ENCODE measurements around the gene DDX55. TPM values are rescaled to one million over a fixed set of nuclear protein-coding genes. Genes with fewer than 3 reads are reported as not detected.
"Not testable (repeated sequence)": the region's sequence is repeated elsewhere in the genome, so short reads cannot be mapped to it uniquely, and the experiment has no call there.

The DDX55 gene
- total and polyA plus RNA-seq, 12 donors: 9.8 to 34.7 (median 18.3) TPM

GRCh38 chr12:123602651-123603195, 824 bp downstream of the DDX55 start:
- peaks cover 0 to 49% of the 10 kb centered on the region in 2 donors for H3K36me3 ChIP-seq (replicated peaks in 1 of 2)
- DNase-seq: no peak
- H3K9me3 ChIP-seq (replicated peaks in 1 of 3): no peaks in the 10 kb centered on the region
- intact Hi-C loops (cut with DNase I): no loop called here
- H3K4me3 ChIP-seq: peak overlapping the region; percentile 85 to 97 (median 92)
- no peaks in the 10 kb centered on the region for H3K27me3 ChIP-seq
- 9 to 13% (median 12%) methylated on average over 7 of the region's 7 CpGs for WGBS, 4 donors
- H3K27ac ChIP-seq: peak overlapping the region in 4 of 5 donors; percentile 68 to 96 (median 82)
- H3K4me1 ChIP-seq (replicated peaks in 1 of 2): peaks cover 6 to 15% of the 10 kb centered on the region in 2 donors
- TF ChIP-seq, protein P1, sequence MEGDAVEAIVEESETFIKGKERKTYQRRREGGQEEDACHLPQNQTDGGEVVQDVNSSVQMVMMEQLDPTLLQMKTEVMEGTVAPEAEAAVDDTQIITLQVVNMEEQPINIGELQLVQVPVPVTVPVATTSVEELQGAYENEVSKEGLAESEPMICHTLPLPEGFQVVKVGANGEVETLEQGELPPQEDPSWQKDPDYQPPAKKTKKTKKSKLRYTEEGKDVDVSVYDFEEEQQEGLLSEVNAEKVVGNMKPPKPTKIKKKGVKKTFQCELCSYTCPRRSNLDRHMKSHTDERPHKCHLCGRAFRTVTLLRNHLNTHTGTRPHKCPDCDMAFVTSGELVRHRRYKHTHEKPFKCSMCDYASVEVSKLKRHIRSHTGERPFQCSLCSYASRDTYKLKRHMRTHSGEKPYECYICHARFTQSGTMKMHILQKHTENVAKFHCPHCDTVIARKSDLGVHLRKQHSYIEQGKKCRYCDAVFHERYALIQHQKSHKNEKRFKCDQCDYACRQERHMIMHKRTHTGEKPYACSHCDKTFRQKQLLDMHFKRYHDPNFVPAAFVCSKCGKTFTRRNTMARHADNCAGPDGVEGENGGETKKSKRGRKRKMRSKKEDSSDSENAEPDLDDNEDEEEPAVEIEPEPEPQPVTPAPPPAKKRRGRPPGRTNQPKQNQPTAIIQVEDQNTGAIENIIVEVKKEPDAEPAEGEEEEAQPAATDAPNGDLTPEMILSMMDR (IDR thresholded peaks at IDR 0.05): no peak
- no peak for TF ChIP-seq POLR2A (IDR thresholded peaks at IDR 0.05)

GRCh38 chr12:123603495-123603894, 1.6 kb downstream of the DDX55 start:
- H3K4me3 ChIP-seq; intact Hi-C loops (cut with DNase I); H3K27ac ChIP-seq; H3K27me3 ChIP-seq; H3K9me3 ChIP-seq (replicated peaks in 1 of 3): not testable (repeated sequence)
- DNase-seq: peak in 1 of 7 donors; percentile 35
- H3K36me3 ChIP-seq (replicated peaks in 1 of 2): peaks cover 0 to 48% of the 10 kb centered on the region in 2 donors
- WGBS, 4 donors: 85 to 88% (median 87%) methylated on average over 11 of the region's 11 CpGs
- H3K4me1 ChIP-seq (replicated peaks in 1 of 2): peaks cover 6 to 15% of the 10 kb centered on the region in 2 donors

DNA sequence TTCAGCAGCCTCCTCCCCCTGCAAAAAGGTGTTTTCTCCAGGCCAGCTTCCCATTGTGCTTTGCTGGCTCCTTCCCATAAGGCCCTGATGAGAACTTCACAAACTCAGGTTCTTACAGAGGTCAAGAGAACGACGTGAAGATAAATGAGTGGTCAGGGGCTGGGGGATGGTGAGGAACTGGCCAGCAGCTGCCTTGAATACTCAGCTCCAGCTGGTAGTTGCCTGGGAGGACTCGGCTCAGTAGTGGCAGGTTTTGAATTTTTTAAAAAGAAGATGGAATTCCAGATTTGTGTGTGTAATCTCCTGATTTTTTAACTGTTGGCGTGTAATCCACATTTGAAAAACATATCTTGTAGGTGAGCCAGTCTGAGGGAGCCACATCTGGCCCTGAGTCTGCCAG, 5.9 kb downstream of the DDX55 start:
- H3K36me3 ChIP-seq (replicated peaks in 1 of 2): peaks cover 0 to 82% of the 10 kb centered on the region in 2 donors
- TF ChIP-seq, protein P1 (IDR thresholded peaks at IDR 0.05): no peak

GRCh38 chr12:123608182-123608581, 6.3 kb downstream of the DDX55 start:
- Histone ChIP-seq H3K36me3 (replicated peaks in 1 of 2) (peaks cover 0 to 86% of the 10 kb centered on the region in 2 donors), H3K4me3 (no peak overlapping the region), H3K9me3 (replicated peaks in 1 of 3) (no peaks in the 10 kb centered on the region), H3K4me1 (replicated peaks in 1 of 2) (peaks cover 0 to under 1% of the 10 kb centered on the region in 2 donors), H3K27me3 (no peaks in the 10 kb centered on the region), H3K27ac (no peak overlapping the region)
- 84 to 89% (median 88%) methylated on average over 8 of the region's 8 CpGs for WGBS, 4 donors
- TF ChIP-seq, protein P1 (IDR thresholded peaks at IDR 0.05): no peak
- no peak for TF ChIP-seq POLR2A (IDR thresholded peaks at IDR 0.05)
- no peak for DNase-seq
- intact Hi-C loops (cut with DNase I): no loop called here

More for the DNA sequence above, 5.9 kb downstream of the DDX55 start:
- H3K27me3 ChIP-seq: no peaks in the 10 kb centered on the region
- intact Hi-C loops (cut with DNase I): no loop called here
- H3K27ac ChIP-seq: no peak overlapping the region
- H3K4me3 ChIP-seq: no peak overlapping the region
- WGBS, 4 donors: 73 to 78% (median 77%) methylated on average over 4 of the region's 4 CpGs
- no peaks in the 10 kb centered on the region for H3K9me3 ChIP-seq (replicated peaks in 1 of 3)
- no peak for DNase-seq
- H3K4me1 ChIP-seq (replicated peaks in 1 of 2): peaks cover 4% of the 10 kb centered on the region in 2 donors

GRCh38 chr12:123614110-123614509, 12.2 kb downstream of the DDX55 start:
- no peak for DNase-seq
- peaks cover 0 to 89% of the 10 kb centered on the region in 2 donors for H3K36me3 ChIP-seq (replicated peaks in 1 of 2)
- no peaks in the 10 kb centered on the region for H3K27me3 ChIP-seq
- H3K27ac ChIP-seq: peak overlapping the region in 2 of 5 donors; percentile 38 to 71
- intact Hi-C loops (cut with DNase I): loop anchor here in 1 of 2 donors (10.0 kb wide), 1 partner anchor 349 kb away; no protein-coding TSS in a partner anchor
- H3K4me1 ChIP-seq (replicated peaks in 1 of 2): peaks cover 6 to 8% of the 10 kb centered on the region in 2 donors
- TF ChIP-seq POLR2A (IDR thresholded peaks at IDR 0.05): no peak
- TF ChIP-seq, protein P1 (IDR thresholded peaks at IDR 0.05): no peak
- H3K9me3 ChIP-seq (replicated peaks in 1 of 3): no peaks in the 10 kb centered on the region
- H3K4me3 ChIP-seq: no peak overlapping the region
- 90 to 100% (median 97%) methylated on average over 2 of the region's 2 CpGs for WGBS, 4 donors

All from adrenal gland (tissue), 12 donors.